ENCODE results near the gene ALDH3B1. TPM values are rescaled to one million over a fixed set of nuclear protein-coding genes. Genes with fewer than 3 reads are reported as not detected.

Gene ALDH3B1
- total and polyA plus RNA-seq, 2 donors (not counting 3 experiments of a cell fraction or from before 2014, with no cell fraction given), result 0.13 to 1.0 TPM

GRCh38 chr11:68021167-68021787, 11.2 kb downstream of the ALDH3B1 start:
- no peak for FAIRE-seq
- H3K4me1 ChIP-seq (ENCODE audit: control insufficient read depth, extremely low read depth, insufficient read depth, low read length), result no peaks in the 10 kb centered on the region
- dilution Hi-C loops (cut with MboI; ENCODE audit: extremely low pct_ligation_motif_present, low sequenced_read_pairs), result no loop called here

DNA sequence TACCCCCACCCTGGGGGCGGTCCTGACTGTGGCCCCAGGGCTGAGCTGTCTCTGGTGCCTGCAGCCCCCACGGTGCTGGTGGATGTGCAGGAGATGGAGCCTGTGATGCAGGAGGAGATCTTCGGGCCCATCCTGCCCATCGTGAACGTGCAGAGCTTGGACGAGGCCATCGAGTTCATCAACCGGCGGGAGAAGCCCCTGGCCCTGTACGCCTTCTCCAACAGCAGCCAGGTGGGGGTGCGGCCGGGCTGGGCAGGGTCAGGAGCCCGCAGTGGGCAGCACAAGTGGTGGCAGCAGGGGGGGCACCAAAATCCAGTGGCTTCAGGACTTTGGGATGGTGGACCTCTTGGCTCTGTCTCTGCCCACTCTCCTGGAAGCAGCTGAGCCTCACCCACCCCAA, 12.4 kb downstream of the ALDH3B1 start:
- H2AFZ ChIP-seq (ENCODE audit: low read depth, low read length), result no peak overlapping the region
- no peaks in the 10 kb centered on the region for H3K36me3 ChIP-seq (ENCODE audit: control insufficient read depth in 2 of 2, extremely low read depth in 1 of 2, insufficient read depth in 2 of 2, low read length in 2 of 2)
- no peaks in the 10 kb centered on the region for H3K27me3 ChIP-seq (ENCODE audit: control insufficient read depth in 2 of 2, insufficient read depth in 2 of 2, low read length in 2 of 2)
- no peak overlapping the region for H3K27ac ChIP-seq (ENCODE audit: insufficient read depth, low read depth, low read length)
- dilution Hi-C loops (cut with MboI; ENCODE audit: extremely low pct_ligation_motif_present, low sequenced_read_pairs), result no loop called here
- intact Hi-C loops (cut with micrococcal nuclease), result no loop called here
- no peaks in the 10 kb centered on the region for H3K4me1 ChIP-seq (ENCODE audit: control insufficient read depth, extremely low read depth, insufficient read depth, low read length)
- H3K9ac ChIP-seq (replicated peaks; ENCODE audit: extremely low read depth, insufficient read depth, low read length), result no peak overlapping the region
- H4K20me1 ChIP-seq (replicated peaks; ENCODE audit: control insufficient read depth, extremely low read depth, insufficient read depth, low read length), result no peaks in the 10 kb centered on the region
- no peak overlapping the region for H3K4me3 ChIP-seq (replicated peaks in 1 of 3; ENCODE audit: insufficient read depth in 1 of 3, low read depth in 1 of 3, low read length in 3 of 3)
- ChIA-PET CTCF (no interaction called here), POLR2A (no interaction called here)
- no peaks in the 10 kb centered on the region for H3K9me1 ChIP-seq (replicated peaks; ENCODE audit: control insufficient read depth, extremely low read depth, insufficient read depth, low read length)
- TF ChIP-seq GATA2 (IDR thresholded peaks at IDR 0.05; ENCODE audit: insufficient read depth, insufficient read length, low read depth, low read length), result no peak
- TF ChIP-seq JUN (IDR thresholded peaks at IDR 0.05; ENCODE audit: borderline replicate concordance, insufficient read depth, insufficient read length, low read depth), result no peak
- TF ChIP-seq, protein P1, sequence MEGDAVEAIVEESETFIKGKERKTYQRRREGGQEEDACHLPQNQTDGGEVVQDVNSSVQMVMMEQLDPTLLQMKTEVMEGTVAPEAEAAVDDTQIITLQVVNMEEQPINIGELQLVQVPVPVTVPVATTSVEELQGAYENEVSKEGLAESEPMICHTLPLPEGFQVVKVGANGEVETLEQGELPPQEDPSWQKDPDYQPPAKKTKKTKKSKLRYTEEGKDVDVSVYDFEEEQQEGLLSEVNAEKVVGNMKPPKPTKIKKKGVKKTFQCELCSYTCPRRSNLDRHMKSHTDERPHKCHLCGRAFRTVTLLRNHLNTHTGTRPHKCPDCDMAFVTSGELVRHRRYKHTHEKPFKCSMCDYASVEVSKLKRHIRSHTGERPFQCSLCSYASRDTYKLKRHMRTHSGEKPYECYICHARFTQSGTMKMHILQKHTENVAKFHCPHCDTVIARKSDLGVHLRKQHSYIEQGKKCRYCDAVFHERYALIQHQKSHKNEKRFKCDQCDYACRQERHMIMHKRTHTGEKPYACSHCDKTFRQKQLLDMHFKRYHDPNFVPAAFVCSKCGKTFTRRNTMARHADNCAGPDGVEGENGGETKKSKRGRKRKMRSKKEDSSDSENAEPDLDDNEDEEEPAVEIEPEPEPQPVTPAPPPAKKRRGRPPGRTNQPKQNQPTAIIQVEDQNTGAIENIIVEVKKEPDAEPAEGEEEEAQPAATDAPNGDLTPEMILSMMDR (IDR thresholded peaks at IDR 0.05; ENCODE audit: extremely low read depth in 1 of 2, insufficient read depth in 1 of 2, low read depth in 1 of 2, low read length in 2 of 2), result no peak
- no peak for TF ChIP-seq FOS (IDR thresholded peaks at IDR 0.05; ENCODE audit: borderline replicate concordance, insufficient read depth, low read length)
- TF ChIP-seq EZH2 (IDR thresholded peaks at IDR 0.05; ENCODE audit: borderline replicate concordance, low read depth, low read length, severe bottlenecking), result no peak
- TF ChIP-seq, protein P2, sequence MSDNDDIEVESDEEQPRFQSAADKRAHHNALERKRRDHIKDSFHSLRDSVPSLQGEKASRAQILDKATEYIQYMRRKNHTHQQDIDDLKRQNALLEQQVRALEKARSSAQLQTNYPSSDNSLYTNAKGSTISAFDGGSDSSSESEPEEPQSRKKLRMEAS (IDR thresholded peaks at IDR 0.05; ENCODE audit: insufficient read depth, insufficient read length), result no peak
- no peak for TF ChIP-seq MYC (IDR thresholded peaks at IDR 0.05; ENCODE audit: low read depth, low read length)
- no peak for TF ChIP-seq POLR2A (IDR thresholded peaks at IDR 0.05; ENCODE audit: low read depth, low read length)
- no peak for TF ChIP-seq POLR2AphosphoS5 (IDR thresholded peaks at IDR 0.05; ENCODE audit: insufficient read depth, low read depth, low read length)
- no peaks in the 10 kb centered on the region for H3K79me2 ChIP-seq (ENCODE audit: control insufficient read depth, insufficient read depth, low read length)
- H3K4me2 ChIP-seq (ENCODE audit: insufficient read depth, low read length), result no peak overlapping the region
- BruUV-seq (replicated peaks), result no TSS peak
- DNase-seq (ENCODE audit: low read depth, low spot score) (no peak), FAIRE-seq (no peak)
- H3K9me3 ChIP-seq (replicated peaks; ENCODE audit: control insufficient read depth, insufficient read depth, low read length), result no peaks in the 10 kb centered on the region

More at GRCh38 chr11:68021167-68021787, 11.2 kb downstream of the ALDH3B1 start:
- TF ChIP-seq FOS (IDR thresholded peaks at IDR 0.05; ENCODE audit: borderline replicate concordance, insufficient read depth, low read length), result no peak
- no peak for TF ChIP-seq POLR2AphosphoS5 (IDR thresholded peaks at IDR 0.05; ENCODE audit: insufficient read depth, low read depth, low read length)
- TF ChIP-seq, protein P1 (IDR thresholded peaks at IDR 0.05; ENCODE audit: extremely low read depth in 1 of 2, insufficient read depth in 1 of 2, low read depth in 1 of 2, low read length in 2 of 2), result peak in 1 of 2 donors; percentile 29
- H4K20me1 ChIP-seq (replicated peaks; ENCODE audit: control insufficient read depth, extremely low read depth, insufficient read depth, low read length), result no peaks in the 10 kb centered on the region
- H3K4me3 ChIP-seq (replicated peaks in 1 of 3; ENCODE audit: insufficient read depth in 1 of 3, low read depth in 1 of 3, low read length in 3 of 3), result no peak overlapping the region
- CTCF ChIA-PET, result no interaction called here
- BruUV-seq (replicated peaks), result no TSS peak
- H3K9ac ChIP-seq (replicated peaks; ENCODE audit: extremely low read depth, insufficient read depth, low read length), result no peak overlapping the region
- H3K27ac ChIP-seq (ENCODE audit: insufficient read depth, low read depth, low read length), result no peak overlapping the region
- no peak overlapping the region for H2AFZ ChIP-seq (ENCODE audit: low read depth, low read length)
- H3K9me3 ChIP-seq (replicated peaks; ENCODE audit: control insufficient read depth, insufficient read depth, low read length), result no peaks in the 10 kb centered on the region
- no peak for DNase-seq (ENCODE audit: low read depth, low spot score)
- no peaks in the 10 kb centered on the region for H3K79me2 ChIP-seq (ENCODE audit: control insufficient read depth, insufficient read depth, low read length)
- H3K27me3 ChIP-seq (ENCODE audit: control insufficient read depth in 2 of 2, insufficient read depth in 2 of 2, low read length in 2 of 2), result no peaks in the 10 kb centered on the region
- intact Hi-C loops (cut with micrococcal nuclease), result no loop called here
- no peaks in the 10 kb centered on the region for H3K36me3 ChIP-seq (ENCODE audit: control insufficient read depth in 2 of 2, extremely low read depth in 1 of 2, insufficient read depth in 2 of 2, low read length in 2 of 2)
- H3K4me2 ChIP-seq (ENCODE audit: insufficient read depth, low read length), result no peak overlapping the region
- POLR2A ChIA-PET, result no interaction called here
- no peaks in the 10 kb centered on the region for H3K9me1 ChIP-seq (replicated peaks; ENCODE audit: control insufficient read depth, extremely low read depth, insufficient read depth, low read length)

Data from endothelial cell of umbilical vein (primary cell).